GM12801 (cell line): ENCODE measurements around the gene TMEFF2.

Experiments used
- TF ChIP-seq, protein P1 (sequence below): IDR thresholded peaks from one replicate; pipeline ENCODE4 v1.5.1; 2011; ENCODE audit warnings: control low read depth; ENCODE audit not compliant: insufficient read length; ENCODE audit errors: extremely low read depth

The TMEFF2 gene

DNA sequence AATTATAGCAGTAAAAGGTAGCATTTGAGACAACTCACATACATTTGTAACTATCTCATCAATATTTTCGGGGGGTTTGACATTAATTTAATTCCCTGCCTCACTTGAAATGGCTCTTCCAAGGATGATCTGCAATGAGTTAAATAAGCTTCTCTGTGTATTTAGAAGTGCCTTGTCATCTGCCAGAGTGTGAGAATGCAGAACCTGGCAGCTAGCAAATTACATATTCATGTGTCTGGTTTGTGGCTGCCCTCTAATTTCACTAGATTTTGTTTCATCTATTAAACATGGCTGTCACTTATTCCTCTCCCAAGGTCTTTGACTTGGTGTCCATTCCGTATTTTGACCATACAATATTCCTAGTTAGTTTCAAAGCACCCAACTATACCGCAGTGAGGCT lies 189.5 kb downstream of the TMEFF2 start:
- TF ChIP-seq, protein P1, sequence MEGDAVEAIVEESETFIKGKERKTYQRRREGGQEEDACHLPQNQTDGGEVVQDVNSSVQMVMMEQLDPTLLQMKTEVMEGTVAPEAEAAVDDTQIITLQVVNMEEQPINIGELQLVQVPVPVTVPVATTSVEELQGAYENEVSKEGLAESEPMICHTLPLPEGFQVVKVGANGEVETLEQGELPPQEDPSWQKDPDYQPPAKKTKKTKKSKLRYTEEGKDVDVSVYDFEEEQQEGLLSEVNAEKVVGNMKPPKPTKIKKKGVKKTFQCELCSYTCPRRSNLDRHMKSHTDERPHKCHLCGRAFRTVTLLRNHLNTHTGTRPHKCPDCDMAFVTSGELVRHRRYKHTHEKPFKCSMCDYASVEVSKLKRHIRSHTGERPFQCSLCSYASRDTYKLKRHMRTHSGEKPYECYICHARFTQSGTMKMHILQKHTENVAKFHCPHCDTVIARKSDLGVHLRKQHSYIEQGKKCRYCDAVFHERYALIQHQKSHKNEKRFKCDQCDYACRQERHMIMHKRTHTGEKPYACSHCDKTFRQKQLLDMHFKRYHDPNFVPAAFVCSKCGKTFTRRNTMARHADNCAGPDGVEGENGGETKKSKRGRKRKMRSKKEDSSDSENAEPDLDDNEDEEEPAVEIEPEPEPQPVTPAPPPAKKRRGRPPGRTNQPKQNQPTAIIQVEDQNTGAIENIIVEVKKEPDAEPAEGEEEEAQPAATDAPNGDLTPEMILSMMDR: no peak

DNA sequence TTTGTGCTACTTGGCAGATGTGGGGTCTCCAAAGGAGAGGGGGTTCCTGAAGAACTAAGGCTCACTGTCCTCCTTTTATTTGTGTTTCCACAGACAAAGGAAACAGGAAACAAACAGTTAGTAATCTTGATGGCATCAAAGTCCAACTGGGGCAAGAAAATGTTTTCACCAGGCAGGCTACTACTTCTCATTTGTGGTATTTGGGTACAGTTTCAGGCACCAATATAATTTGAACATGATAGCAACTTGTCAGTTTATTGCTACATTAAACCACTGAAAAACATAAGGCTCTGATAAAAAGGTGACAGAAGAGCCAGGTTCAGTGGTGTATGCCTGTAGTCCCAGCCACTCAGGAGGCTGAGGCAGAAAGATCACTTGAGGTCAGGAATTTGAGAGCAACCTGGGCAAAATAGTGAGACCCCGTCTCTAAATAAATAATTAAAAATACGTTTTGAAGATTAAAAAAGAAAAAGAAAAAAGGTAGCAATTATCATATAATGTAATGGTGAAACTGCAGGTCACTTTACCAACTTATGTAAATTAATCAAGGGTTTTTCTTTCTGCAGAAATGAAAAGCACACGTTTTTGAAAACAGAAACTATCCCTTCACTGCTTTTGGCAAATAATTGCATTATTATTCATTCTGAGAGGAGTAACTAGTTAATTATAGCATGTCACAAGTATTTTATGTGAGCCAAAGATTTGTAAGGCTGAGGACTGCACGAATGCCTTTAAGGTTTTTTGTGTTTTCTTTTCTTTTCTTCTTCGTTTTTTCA lies 190.4 kb downstream of the TMEFF2 start:
- TF ChIP-seq, protein P1: no peak

DNA sequence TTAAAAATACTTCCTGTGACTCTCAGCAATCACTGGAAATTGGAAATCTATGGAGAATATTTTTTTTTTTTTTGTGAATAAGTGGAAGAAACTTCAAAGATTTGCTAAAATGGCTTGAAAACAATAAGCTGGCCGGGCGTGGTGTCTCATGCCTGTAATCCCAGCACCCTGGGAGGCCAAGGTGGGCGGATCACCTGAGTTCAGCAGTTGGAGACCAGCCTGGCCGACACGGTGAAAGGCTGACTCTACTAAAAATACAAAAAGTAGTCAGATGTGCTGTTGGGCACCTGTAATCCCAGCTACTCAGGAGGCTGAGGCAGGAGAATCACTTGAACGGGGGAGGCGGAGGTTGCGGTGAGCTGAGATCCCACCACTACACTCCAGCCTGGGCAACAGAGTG lies 192.3 kb downstream of the TMEFF2 start:
- TF ChIP-seq, protein P1: no peak

DNA sequence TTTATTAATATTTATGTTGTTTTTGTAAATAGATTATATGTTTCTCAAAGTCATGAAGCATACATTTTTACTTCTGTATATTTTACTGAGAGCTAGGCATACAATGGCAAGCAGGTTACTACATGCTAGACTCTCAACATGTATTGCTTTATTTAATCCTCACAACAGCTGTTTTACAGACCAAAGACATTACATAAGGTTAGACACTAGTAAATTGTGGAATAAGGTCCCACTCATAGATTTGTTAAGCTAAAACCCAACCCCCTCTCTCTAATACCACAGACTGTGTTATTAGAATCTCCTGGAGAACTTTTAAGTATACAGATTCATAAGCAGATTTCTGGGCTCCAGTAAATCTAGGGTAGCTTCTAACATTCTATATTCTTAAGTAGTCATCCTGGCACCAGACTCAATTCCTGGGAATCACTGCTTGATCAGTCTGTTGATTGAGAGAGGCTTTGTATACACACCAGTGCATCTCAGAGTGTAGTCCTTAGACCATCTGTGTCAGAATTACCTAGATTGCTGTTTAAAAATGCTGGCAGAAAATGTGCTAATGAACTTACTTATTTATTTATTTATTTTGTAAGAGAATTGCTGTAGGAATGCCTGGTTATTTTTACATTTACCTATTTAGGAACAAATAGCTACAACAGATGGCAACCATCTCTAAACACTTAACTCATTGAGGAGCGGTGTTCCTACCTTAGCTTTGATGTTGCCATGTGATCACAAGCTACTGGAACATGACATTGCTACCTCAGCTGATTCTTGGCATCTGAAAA lies 194.3 kb downstream of the TMEFF2 start:
- TF ChIP-seq, protein P1: no peak

DNA sequence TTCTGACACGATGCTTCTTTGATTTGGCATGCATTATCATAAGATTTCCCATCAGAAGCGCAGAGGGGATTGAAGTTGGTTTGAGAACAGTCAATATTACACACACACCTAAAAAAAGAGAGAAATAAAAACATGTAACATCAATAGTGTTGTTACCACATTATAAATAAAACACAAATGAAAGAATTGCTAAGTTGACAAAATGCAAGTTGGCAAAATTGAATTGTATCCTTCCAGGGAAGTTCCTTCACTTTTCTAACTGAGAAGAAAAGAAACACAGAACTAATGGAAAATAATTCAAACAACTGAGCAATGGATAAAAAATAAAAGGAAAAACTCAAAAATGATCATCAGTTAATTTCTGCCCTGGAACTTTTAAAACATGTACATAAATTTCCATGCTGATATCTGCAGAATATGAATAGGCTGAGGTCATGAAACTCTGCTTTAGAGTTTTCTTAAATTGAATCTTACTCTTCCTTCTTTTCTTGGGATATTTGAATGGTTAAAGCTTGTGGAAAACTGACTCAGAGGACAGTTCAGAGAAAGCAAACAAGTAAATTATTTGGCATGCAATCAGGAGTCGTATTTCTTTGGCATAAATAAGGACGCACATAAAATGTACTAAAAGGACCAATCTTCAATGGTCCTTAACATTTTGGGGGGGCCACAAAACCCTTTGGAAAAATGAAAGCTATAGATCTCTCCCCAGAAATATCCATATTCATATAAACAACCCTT lies 195.5 kb downstream of the TMEFF2 start:
- TF ChIP-seq, protein P1: no peak

DNA sequence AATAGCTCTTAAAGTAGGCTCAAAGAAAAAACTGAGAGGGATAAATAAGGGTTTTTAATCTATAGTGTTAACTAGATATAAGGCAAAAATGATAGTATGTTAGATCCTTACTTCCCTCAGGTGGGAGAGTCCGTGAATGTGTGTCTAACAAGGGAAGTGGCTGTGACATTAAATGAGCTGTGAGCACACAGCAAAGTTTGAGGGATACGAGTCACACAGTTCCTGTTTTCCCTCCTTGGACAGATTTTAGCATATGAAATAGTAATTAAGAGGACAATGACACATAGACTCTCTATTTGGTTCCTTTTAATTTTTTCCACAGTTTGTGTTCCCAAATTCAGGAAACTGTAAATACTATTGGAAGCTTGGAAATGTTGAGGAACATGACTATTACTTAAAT lies 199.4 kb downstream of the TMEFF2 start:
- TF ChIP-seq, protein P1: no peak

DNA sequence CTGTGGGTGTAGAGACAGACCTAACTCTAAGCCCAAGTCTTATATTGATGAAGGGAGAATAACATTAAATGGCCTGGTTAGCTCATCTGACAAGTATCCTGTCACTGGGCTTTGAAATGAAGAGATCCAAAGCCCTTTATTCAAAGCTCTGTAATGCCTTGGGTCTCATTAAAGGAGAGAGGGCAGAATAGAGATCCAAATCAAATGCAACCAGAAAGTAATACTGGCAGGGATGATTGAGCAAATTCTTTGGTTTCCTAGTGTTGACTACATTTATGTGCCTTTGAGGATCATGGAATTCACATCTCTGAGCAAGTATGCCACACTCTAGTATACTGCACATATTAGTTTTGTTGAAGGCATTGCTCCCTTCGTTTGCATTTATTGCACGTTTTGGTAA lies 200.0 kb downstream of the TMEFF2 start:
- TF ChIP-seq, protein P1: no peak
